Kidney (tissue), 14 donors: ENCODE data around the gene MYOG. TPM values are rescaled to one million over a fixed set of nuclear protein-coding genes. Genes with fewer than 3 reads are reported as not detected.

Experiments
- DNase-seq, 5 donors: peaks; one replicate each; pipeline ENCODE4 v3.0.0-alpha.2; 2013 to 2020
- FAIRE-seq: peaks from 2 replicates; lab custom pipeline; 2012; peaks lifted over from hg19 to GRCh38; lab: Jason Lieb, UNC
- H3K27ac ChIP-seq, 2 donors: one replicate each; pipeline ENCODE4 v1.7.0; 2013; ENCODE audit warnings: low read depth in 2 of 2, low read length in 2 of 2, inconsistent platforms in 1 of 2
- H3K27me3 ChIP-seq: one replicate; pipeline ENCODE4 v1.7.1; 2013; ENCODE audit warnings: low read length, inconsistent platforms; ENCODE audit not compliant: control insufficient read depth, insufficient read depth
- H3K36me3 ChIP-seq, 3 donors: one replicate each; pipeline versions ENCODE4 v1.7.0 to v1.7.1; 2013; ENCODE audit warnings: low read length in 3 of 3, control low read depth in 1 of 3, inconsistent platforms in 1 of 3; ENCODE audit not compliant: insufficient read depth in 3 of 3, control insufficient read depth in 2 of 3
- H3K4me1 ChIP-seq, 3 donors: one replicate each; pipeline versions ENCODE4 v1.7.0 to v1.7.1; 2013; ENCODE audit warnings: low read length in 3 of 3, inconsistent platforms in 1 of 3, low read depth in 1 of 3; ENCODE audit not compliant: control insufficient read depth in 2 of 3, insufficient read depth in 2 of 3
- H3K4me3 ChIP-seq, 3 donors: one replicate each; pipeline versions ENCODE4 v1.7.0 to v1.8.1; 2013; ENCODE audit warnings: low read length in 3 of 3, control low read depth in 1 of 3, inconsistent platforms in 1 of 3
- H3K9ac ChIP-seq, 3 donors: one replicate each; pipeline versions ENCODE4 v1.7.0 to v1.7.1; 2013; ENCODE audit warnings: low read length in 3 of 3, control low read depth in 1 of 3, inconsistent platforms in 1 of 3
- H3K9me3 ChIP-seq, 3 donors: one replicate each; pipeline versions ENCODE4 v1.7.0 to v1.7.1; 2013; ENCODE audit warnings: low read length in 3 of 3, control low read depth in 1 of 3, inconsistent platforms in 1 of 3; ENCODE audit not compliant: control insufficient read depth in 2 of 3, insufficient read depth in 1 of 3
- intact Hi-C: fragments of 100-400 bp; cut with DNase I; formaldehyde crosslinking; loops from one replicate; pipeline ENCODE4 v1.11.1; 2022
- polyA plus RNA-seq: library from polyadenylated mRNA; stranded (reverse); fragments of 350-450 nt; fragmentation: Illumina TruSeq; extraction: RNeasy Lipid Tissue Mini Kit (QIAGEN cat#74804); gene quantifications from one replicate; pipeline ENCODE4 v1.2.3, GENCODE V29; 2014; ENCODE audit warnings: low read depth, low replicate concordance; ENCODE audit not compliant: insufficient read depth
- total RNA-seq: library from RNA; stranded (reverse); fragmentation: NEBNext Ultra II Directional; extraction: Animal tissue kit (Norgen Biotek cat#: 25700); gene quantifications from one replicate; pipeline ENCODE4 v1.2.1, GENCODE V29; 2021
- TF ChIP-seq, protein P1 (sequence below): IDR thresholded peaks from 3 replicates; pipeline ENCODE4 v1.5.1; 2012; ENCODE audit warnings: mild to moderate bottlenecking, moderate library complexity, borderline replicate concordance; ENCODE audit not compliant: insufficient read depth; ENCODE audit errors: extremely low read depth
- donor health status: control.
- donor health status: control.
- donor health status: control.
- donor health status: control.
- donor health status: control.
- donor health status: DM: yes; HTN: yes; CAD: no.
- donor health status: Normal renal cell carcinoma (clear cell type).

MYOG gene
- total and polyA plus RNA-seq, 2 donors from 2014 or later, result not detected

DNA sequence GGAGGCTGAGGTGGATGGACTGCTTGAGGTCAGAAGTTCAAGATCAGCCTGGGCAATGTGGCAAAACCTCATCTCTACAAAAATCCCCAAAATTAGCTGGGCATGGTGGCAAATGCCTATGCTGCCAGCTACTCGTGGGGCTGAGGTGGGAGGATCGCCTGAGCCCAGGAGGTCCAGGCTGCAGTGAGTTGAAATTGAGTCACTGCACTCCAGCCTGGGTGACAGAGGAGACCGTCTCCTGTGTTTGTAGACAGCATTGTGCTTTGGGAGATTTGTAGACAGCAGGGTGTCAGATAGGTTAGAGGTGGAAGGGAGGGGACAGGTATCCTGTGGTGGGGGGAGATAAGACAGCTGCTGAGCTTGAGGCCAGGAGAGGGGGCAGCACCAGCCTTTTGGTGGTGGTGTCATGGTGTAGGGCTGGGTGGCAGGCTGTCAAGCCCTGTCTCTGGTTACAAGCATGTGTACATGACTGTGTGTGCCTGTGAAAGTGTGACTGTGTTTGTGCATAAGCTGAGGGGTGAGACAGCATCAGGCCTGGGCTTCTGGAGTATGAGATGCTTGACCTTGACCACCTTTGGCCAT is 44.4 kb downstream of the MYOG start:
- peaks cover 0 to 2% (median 0%) of the 10 kb centered on the region in 3 donors for H3K4me1 ChIP-seq
- TF ChIP-seq, protein P1, sequence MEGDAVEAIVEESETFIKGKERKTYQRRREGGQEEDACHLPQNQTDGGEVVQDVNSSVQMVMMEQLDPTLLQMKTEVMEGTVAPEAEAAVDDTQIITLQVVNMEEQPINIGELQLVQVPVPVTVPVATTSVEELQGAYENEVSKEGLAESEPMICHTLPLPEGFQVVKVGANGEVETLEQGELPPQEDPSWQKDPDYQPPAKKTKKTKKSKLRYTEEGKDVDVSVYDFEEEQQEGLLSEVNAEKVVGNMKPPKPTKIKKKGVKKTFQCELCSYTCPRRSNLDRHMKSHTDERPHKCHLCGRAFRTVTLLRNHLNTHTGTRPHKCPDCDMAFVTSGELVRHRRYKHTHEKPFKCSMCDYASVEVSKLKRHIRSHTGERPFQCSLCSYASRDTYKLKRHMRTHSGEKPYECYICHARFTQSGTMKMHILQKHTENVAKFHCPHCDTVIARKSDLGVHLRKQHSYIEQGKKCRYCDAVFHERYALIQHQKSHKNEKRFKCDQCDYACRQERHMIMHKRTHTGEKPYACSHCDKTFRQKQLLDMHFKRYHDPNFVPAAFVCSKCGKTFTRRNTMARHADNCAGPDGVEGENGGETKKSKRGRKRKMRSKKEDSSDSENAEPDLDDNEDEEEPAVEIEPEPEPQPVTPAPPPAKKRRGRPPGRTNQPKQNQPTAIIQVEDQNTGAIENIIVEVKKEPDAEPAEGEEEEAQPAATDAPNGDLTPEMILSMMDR, result no peak
- H3K27me3 ChIP-seq, result no peaks in the 10 kb centered on the region
- intact Hi-C loops, result loop anchor here (5.0 kb wide), 1 partner anchor 176 kb away; no protein-coding TSS in a partner anchor
- no peak overlapping the region for H3K4me3 ChIP-seq
- no peaks in the 10 kb centered on the region for H3K36me3 ChIP-seq
- DNase-seq, result peak in 1 of 5 donors; percentile 27
- no peaks in the 10 kb centered on the region for H3K9me3 ChIP-seq
- no peak overlapping the region for H3K9ac ChIP-seq
- FAIRE-seq, result no peak
- no peak overlapping the region for H3K27ac ChIP-seq

DNA sequence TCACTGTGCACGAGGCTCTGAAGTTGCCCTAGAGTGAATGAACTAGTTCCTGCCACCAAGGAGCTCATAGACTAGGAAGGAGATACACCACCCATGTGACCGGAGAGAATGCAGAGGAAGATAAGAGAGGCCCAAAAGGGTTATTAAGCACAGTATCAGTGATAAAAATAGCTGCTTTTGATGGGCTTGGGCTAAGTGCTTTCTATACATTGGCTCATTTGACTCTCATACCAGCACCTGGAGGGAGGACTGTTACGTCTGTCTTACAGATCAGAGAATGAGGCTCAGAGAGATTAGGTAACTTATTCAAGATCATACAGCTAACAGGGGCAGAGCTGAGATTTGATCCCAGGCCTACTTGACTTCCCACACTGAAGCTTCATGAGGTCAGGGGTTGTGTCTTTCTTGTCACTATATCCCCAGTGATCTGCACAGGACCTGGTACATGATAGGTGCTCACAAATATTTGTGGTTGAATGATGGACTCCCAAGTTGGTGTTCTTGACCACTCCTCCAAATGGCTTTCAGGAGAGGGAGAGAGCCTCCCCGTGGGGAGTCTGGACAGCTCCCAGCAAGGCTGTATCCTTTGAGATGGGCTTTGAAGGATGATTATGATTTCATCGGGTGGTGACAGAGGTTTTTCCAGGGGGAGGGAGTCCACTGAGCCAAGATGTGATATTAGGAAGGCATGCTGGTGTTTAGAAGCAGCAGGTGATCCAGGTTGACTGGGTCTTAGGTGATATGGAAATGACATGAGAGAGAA is 45.1 kb downstream of the MYOG start:
- no peak overlapping the region for H3K4me3 ChIP-seq
- intact Hi-C loops, result loop anchor here (5.0 kb wide), 1 partner anchor 177 kb away; no protein-coding TSS in a partner anchor
- H3K36me3 ChIP-seq, result no peaks in the 10 kb centered on the region
- H3K4me1 ChIP-seq, result peaks cover 0 to 2% (median 0%) of the 10 kb centered on the region in 3 donors
- FAIRE-seq (no peak), DNase-seq (peak in 1 of 5 donors; percentile 7)
- H3K9me3 ChIP-seq, result no peaks in the 10 kb centered on the region
- H3K27me3 ChIP-seq, result no peaks in the 10 kb centered on the region
- TF ChIP-seq, protein P1, result no peak
- no peak overlapping the region for H3K27ac ChIP-seq
- H3K9ac ChIP-seq, result no peak overlapping the region

DNA sequence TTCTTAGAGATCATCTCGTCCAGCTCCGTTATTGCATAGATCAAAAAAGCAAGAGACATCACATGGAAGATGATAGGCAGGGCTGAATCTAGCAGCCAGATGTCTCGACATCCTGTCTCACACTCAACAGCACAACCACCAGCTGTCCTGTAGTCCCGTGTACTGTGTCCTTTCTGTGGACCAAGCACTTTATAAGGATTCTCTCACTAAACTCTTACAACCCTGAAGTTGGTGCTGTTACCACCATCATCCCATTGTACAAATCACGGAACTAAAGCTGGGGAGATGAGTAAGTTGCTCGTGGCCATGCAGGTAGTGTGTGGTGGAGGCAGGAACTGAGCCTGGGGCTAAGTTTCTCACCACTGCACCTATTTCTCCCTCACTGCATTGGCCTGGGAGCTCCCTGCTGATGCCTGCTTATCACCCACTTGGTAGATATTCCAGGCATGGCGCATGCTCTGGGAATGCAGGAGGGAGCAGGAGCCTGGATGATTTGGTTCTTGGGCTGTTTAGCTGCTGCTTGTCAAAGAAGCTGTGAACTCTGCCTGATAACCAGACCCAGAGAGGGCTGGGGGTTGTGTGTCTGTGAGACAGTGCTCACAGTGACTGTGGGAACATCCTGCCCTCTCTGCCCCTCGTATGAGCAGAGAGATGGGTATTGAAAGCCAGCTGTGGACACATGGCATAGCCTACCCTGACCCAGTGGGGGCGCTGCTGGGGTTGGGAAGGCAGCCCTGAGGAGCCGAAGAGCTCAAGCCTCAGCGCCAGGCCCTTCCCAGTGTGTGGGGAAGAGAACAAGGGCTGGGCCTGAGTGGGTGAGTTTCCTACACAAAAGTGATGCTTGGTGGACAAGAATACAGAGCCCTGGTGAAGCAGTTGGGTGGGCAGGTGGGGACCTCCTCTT is 46.0 kb downstream of the MYOG start:
- peak in 1 of 5 donors; percentile 56 for DNase-seq

More for the DNA sequence above, 46.0 kb downstream of the MYOG start:
- Histone ChIP-seq H3K9me3 (no peaks in the 10 kb centered on the region), H3K27me3 (no peaks in the 10 kb centered on the region), H3K9ac (no peak overlapping the region), H3K4me3 (peak overlapping the region in 1 of 3 donors; percentile 9), H3K36me3 (no peaks in the 10 kb centered on the region), H3K27ac (no peak overlapping the region), H3K4me1 (peaks cover 0 to 2% (median 0%) of the 10 kb centered on the region in 3 donors)
- intact Hi-C loops, result loop anchor here (5.0 kb wide), 1 partner anchor 177 kb away; no protein-coding TSS in a partner anchor
- TF ChIP-seq, protein P1, result no peak
- no peak for FAIRE-seq
